ENCODE results near the gene IRF7. TPM values are rescaled to one million over a fixed set of nuclear protein-coding genes. Genes with fewer than 3 reads are reported as not detected.
"Not testable (repeated sequence)": the region's sequence is repeated elsewhere in the genome, so short reads cannot be mapped to it uniquely, and the experiment has no call there.

Gene IRF7
- 263 and 329 TPM in 2 replicates for total RNA-seq (2014; rRNA removed; shearing (Covaris generic))

- peak; percentile 98 for DNase-seq (ENCODE audit: low spot score)
These were observed at the start of gene IRF7 for GRCh38 chr11:615504-616319. TSS of gene IRF7 (minus strand) at chr11:615950. CDS start at chr11:615364, 586 bp downstream.

- DNase-seq (ENCODE audit: low spot score): no peak
These were observed 49.4 kb upstream of the IRF7 start for GRCh38 chr11:665062-665703.

DNA sequence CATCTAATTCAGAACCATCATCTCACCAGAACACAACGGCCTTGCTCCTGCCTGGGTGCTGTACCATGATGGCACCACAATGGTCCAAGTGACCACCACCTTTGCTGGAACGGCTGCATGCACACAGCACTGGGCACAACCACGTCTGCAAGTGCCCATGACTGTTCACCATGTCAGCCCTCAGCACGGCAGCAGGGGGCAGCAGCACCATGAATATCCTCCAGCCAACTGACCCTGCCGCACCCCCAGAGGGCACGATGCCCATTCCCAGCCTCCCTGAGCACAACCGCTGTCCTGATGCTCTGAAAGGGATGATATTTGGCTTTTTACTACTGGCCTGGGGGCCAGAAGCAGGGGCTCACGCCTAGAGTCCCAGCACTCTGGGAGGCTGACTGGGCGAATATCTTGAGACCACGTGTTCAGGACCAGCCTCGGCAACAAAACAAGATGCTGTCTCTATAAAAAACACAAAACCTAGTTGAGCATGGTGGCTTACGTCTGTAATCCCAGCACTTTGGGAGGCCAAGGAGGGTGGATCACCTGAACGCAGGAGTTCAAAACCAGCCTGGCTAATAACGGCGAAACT is 47.0 kb upstream of the IRF7 start:
- peak; percentile 86 for DNase-seq (ENCODE audit: low spot score)

- no peak for DNase-seq (ENCODE audit: low spot score)
These were observed 45.1 kb upstream of the IRF7 start for GRCh38 chr11:660681-661444.

DNA sequence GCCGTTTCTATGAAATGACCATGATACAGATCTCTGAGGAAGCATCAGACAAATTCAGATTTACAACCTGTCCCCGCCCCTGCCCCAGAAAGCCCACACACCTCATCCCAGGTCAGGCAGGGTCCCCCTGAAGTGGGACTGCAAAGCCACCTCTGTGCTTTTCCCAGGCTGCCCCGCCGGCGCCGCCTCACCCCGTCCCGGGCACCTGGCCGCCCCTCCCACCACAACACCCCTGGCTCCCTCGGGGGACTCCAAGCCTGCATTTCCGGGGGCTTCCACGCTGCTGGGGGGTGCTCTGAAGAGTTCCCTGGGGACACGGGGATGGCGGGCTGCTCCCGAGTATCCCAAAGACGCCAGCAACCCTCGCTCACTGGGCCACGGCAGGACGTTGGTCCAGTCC is 44.5 kb upstream of the IRF7 start:
- no peak for DNase-seq (ENCODE audit: low spot score)

GRCh38 chr11:659532-660085 is 43.9 kb upstream of the IRF7 start:
- no peak for DNase-seq (ENCODE audit: low spot score)

- no peak for DNase-seq (ENCODE audit: low spot score)
These were observed 42.0 kb upstream of the IRF7 start for GRCh38 chr11:657691-658126.

GRCh38 chr11:656866-657265 is 41.1 kb upstream of the IRF7 start:
- DNase-seq (ENCODE audit: low spot score): no peak

DNA sequence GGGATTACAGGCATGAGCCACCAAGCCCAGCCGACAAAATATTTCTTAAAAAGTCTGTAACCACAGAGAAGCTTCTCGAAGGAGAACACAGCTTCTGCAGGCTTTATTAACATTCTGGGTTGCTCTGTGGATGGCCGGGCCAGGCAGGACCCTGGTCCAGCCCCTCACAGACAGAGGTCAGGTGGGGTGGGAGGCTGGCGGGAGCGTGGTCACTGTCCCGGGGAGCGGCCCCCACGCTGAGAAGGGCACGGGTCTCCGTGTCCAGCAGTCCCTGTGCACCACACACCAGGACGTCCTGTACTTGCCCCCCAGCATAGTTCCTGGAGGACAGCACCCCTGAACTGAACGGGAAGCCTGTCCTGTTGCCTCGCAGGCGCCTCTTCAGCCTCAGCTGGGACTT is 40.7 kb upstream of the IRF7 start:
- no peak for DNase-seq (ENCODE audit: low spot score)

GRCh38 chr11:655036-655726 is 39.4 kb upstream of the IRF7 start:
- DNase-seq (ENCODE audit: low spot score): peak; percentile 91

GRCh38 chr11:654444-654843 is 38.7 kb upstream of the IRF7 start:
- not testable (repeated sequence) for DNase-seq (ENCODE audit: low spot score)

- DNase-seq (ENCODE audit: low spot score): no peak
These were observed 38.1 kb upstream of the IRF7 start for GRCh38 chr11:653837-654236.

DNA sequence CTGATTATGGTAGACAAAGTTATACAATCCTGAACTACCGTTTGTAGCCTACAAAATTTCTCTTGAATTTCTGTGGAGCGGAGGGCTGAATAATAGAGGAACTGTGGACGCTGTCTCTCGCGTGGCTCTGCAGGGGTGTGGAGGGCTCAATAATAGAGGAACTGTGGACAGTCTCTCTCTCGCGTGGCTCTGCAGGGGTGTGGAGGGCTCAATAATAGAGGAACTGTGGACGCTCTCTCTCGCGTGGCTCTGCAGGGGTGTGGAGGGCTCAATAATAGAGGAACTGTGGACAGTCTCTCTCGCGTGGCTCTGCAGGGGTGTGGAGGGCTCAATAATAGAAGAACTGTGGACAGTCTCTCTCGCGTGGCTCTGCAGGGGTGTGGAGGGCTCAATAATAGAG is 37.4 kb upstream of the IRF7 start:
- not testable (repeated sequence) for DNase-seq (ENCODE audit: low spot score)

- no peak for DNase-seq (ENCODE audit: low spot score)
These were observed 34.7 kb upstream of the IRF7 start for GRCh38 chr11:650482-650881.

GRCh38 chr11:647672-648158 is 32.0 kb upstream of the IRF7 start:
- not testable (repeated sequence) for DNase-seq (ENCODE audit: low spot score)

DNA sequence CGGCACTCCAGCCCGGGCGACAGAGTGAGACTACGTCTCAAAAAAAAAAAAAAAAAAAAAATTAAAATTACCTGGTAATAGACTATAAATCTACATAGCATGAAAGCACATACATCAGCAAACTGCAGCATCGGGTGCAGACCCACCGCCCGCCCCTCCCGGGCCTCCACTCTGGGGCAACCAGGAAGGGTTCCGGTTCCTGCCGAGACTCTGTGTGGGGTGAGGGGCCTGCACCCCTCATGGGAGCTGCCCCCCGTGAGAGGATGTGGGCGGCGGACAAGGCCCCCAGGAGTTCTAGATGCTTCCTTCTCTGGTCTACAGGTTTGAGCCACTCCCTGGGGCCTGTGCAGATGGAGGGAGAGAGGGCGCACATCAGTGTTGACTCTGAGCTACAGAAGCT is 30.5 kb upstream of the IRF7 start:
- DNase-seq (ENCODE audit: low spot score): no peak

GRCh38 chr11:645536-645935 is 29.8 kb upstream of the IRF7 start:
- no peak for DNase-seq (ENCODE audit: low spot score)

DNA sequence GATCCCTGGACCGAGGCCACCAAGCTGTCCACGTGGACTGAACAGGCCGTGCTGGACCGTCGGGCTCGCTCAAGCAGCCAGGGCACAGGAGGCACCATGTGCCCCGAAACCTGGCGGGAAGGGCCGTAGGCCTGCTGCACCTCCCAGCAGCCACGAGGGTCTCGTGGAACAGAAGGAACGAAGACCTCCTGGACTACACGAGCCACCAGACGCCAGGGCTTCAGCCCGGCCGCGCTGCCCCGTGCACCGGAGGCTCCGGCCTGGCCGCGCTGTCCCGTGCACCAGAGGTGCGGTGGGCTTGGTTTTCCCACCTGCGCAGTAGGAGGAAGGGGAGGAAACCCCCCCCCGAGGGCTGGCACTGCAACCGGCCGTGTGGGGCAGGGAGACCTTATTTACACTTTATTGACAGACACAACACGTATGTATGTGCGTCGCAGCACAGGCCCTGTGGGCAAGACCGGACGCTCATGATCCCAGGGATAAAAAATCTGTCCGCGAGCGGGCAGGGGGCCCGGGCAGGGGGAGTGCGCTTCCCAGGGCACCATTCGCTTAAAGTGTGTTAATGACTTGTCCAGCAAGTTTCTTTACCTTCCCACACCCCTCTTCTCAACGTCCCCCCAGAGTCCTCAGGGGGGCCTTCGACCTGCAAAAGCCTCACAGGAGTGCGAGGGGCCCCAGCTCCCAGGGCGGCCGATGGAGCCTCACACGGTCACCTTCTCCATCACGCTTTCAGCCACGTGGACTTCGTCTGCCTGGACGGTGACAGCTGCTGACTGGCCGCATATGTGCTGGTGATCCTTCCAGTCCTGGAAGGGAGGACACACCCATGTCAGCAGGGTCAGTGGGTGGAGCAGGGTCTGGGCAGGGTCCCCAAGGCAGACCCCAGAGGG is 28.3 kb upstream of the IRF7 start:
- DNase-seq (ENCODE audit: low spot score): no peak

DNA sequence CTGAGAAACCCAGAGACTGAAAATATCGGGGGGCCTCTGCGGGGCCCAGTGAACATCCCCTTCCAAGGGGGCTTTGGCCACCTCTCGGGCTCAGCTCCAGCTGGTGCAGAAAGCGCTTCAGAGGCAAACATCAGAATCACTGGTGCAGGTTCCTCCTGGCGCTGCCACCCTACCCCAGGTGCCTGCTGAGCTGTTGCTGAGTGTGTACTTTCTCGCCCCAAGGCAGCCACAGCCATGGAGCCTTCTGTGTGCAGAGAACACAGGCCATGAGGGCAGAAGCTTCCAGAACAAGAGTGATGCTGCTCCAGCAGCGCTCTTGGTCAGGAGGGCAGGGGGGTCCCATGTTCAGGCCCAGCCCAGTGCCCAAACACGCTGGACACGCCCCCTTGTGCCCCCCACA is 27.6 kb upstream of the IRF7 start:
- no peak for DNase-seq (ENCODE audit: low spot score)

Data from HT-29 (cell line).